HL-60 (cell line): ENCODE data around the gene MDN1.

Experiments
- CTCF ChIP-seq: IDR thresholded peaks from one replicate; pipeline ENCODE4 v1.5.1; 2011; ENCODE audit warnings: low read length, control low read depth, inconsistent platforms; ENCODE audit not compliant: insufficient read depth
- GABPA ChIP-seq: IDR thresholded peaks from 2 replicates; pipeline ENCODE4 v1.6.1; 2012; ENCODE audit warnings: low read depth
- POLR2AphosphoS5 ChIP-seq: IDR thresholded peaks from 2 replicates; pipeline ENCODE4 v1.6.1; 2012; ENCODE audit warnings: low read depth

- TF ChIP-seq POLR2AphosphoS5: no peak
- no peak for TF ChIP-seq CTCF
- TF ChIP-seq GABPA: no peak
These were observed 111.8 kb downstream of the MDN1 start for GRCh38 chr6:89707766-89708165.
